Frontal cortex (tissue), 4 donors: ENCODE measurements around the gene RDH11. TPM values are rescaled to one million over a fixed set of nuclear protein-coding genes. Genes with fewer than 3 reads are reported as not detected.

Experiments
- DNase-seq, 2 donors: peaks; one replicate each; pipeline ENCODE4 v3.0.0; 2012; ENCODE audit warnings: low spot score in 2 of 2
- FAIRE-seq: peaks from 2 replicates; lab custom pipeline; 2012; peaks lifted over from hg19 to GRCh38; lab: Jason Lieb, UNC
- total RNA-seq: library from RNA; depleted of rRNA; stranded (reverse); fragments of >200 nt; gene quantifications from one replicate; pipeline ENCODE4 v1.2.3, GENCODE V29; 2014
- donor health status: control.
- donor health status: control.
- donor health status: control.

Gene RDH11
- total RNA-seq, 1 donor from 2014 or later = 128 TPM

- FAIRE-seq (no peak), DNase-seq (no peak)
Observed at GRCh38 chr14:67663633-67664032, 31.9 kb downstream of the RDH11 start.

GRCh38 chr14:67653651-67654280, 41.8 kb downstream of the RDH11 start:
- DNase-seq = no peak
- FAIRE-seq = no peak

GRCh38 chr14:67652189-67652588, 43.4 kb downstream of the RDH11 start:
- FAIRE-seq (no peak), DNase-seq (no peak)

- DNase-seq = no peak
- no peak for FAIRE-seq
Observed at GRCh38 chr14:67650694-67651093, 44.9 kb downstream of the RDH11 start.

- DNase-seq = no peak
Observed at GRCh38 chr14:67650151-67650550, 45.4 kb downstream of the RDH11 start.

GRCh38 chr14:67646131-67646530, 49.4 kb downstream of the RDH11 start:
- FAIRE-seq (no peak), DNase-seq (no peak)

More at GRCh38 chr14:67650151-67650550, 45.4 kb downstream of the RDH11 start:
- FAIRE-seq = no peak

GRCh38 chr14:67645414-67645813, 50.1 kb downstream of the RDH11 start:
- DNase-seq (no peak), FAIRE-seq (no peak)

- no peak for DNase-seq
Observed at GRCh38 chr14:67644428-67644827, 51.1 kb downstream of the RDH11 start.

GRCh38 chr14:67643713-67644112, 51.9 kb downstream of the RDH11 start:
- DNase-seq = no peak
- no peak for FAIRE-seq

More at GRCh38 chr14:67644428-67644827, 51.1 kb downstream of the RDH11 start:
- FAIRE-seq = no peak

GRCh38 chr14:67641902-67642749, 53.4 kb downstream of the RDH11 start:
- no peak for FAIRE-seq

GRCh38 chr14:67641480-67641879, 54.1 kb downstream of the RDH11 start:
- no peak for DNase-seq
- no peak for FAIRE-seq

More at GRCh38 chr14:67641902-67642749, 53.4 kb downstream of the RDH11 start:
- DNase-seq = no peak

GRCh38 chr14:67638642-67639041, 56.9 kb downstream of the RDH11 start:
- no peak for FAIRE-seq
- no peak for DNase-seq

GRCh38 chr14:67636361-67636919, 59.1 kb downstream of the RDH11 start:
- DNase-seq = no peak
- no peak for FAIRE-seq

- FAIRE-seq (no peak), DNase-seq (no peak)
Observed at GRCh38 chr14:67633451-67634147, 62.0 kb downstream of the RDH11 start.

GRCh38 chr14:67630938-67631337, 64.6 kb downstream of the RDH11 start:
- FAIRE-seq (no peak), DNase-seq (no peak)

- DNase-seq (no peak), FAIRE-seq (no peak)
Observed at GRCh38 chr14:67630186-67630585, 65.4 kb downstream of the RDH11 start.

- FAIRE-seq (no peak), DNase-seq (no peak)
Observed at GRCh38 chr14:67627519-67627918, 68.0 kb downstream of the RDH11 start.
